Osteoblast (primary cell): ENCODE results near the gene DUSP3. TPM values are rescaled to one million over a fixed set of nuclear protein-coding genes. Genes with fewer than 3 reads are reported as not detected.

Experiments
- DNase-seq: peaks from one replicate; pipeline ENCODE4 v3.0.0; 2011; ENCODE audit warnings: low spot score, mixed read lengths; ENCODE audit not compliant: insufficient read length; ENCODE audit errors: missing footprints
- H2AFZ ChIP-seq: 2 replicates; pipeline ENCODE4 v1.6.0; 2011; ENCODE audit warnings: mild to moderate bottlenecking, low read length
- H3K27ac ChIP-seq: 2 replicates; pipeline ENCODE4 v1.5.1; 2011; ENCODE audit warnings: mild to moderate bottlenecking, low read depth, low read length, moderate library complexity
- H3K27me3 ChIP-seq: 2 replicates; pipeline ENCODE4 v1.6.0; 2012; ENCODE audit warnings: mild to moderate bottlenecking, control low read depth, inconsistent platforms, low read length, moderate library complexity; ENCODE audit not compliant: insufficient read depth
- H3K36me3 ChIP-seq: 2 replicates; pipeline ENCODE4 v1.5.1; 2011; ENCODE audit warnings: mild to moderate bottlenecking, low read length, control low read depth, moderate library complexity; ENCODE audit not compliant: insufficient read depth
- H3K4me1 ChIP-seq: 2 replicates; pipeline ENCODE4 v1.5.1; 2011; ENCODE audit warnings: mild to moderate bottlenecking, low read length, control low read depth, moderate library complexity; ENCODE audit not compliant: insufficient read depth
- H3K4me2 ChIP-seq: 2 replicates; pipeline ENCODE4 v1.6.0; 2011; ENCODE audit warnings: mild to moderate bottlenecking, low read length; ENCODE audit not compliant: insufficient read depth
- H3K4me3 ChIP-seq: fragments of 200-600 bp; sonication (generic); 3 replicates; pipeline ENCODE4 v1.5.1; 2012; ENCODE audit warnings: mild to moderate bottlenecking, low read length, inconsistent platforms; ENCODE audit not compliant: insufficient read depth
- H3K79me2 ChIP-seq: 2 replicates; pipeline ENCODE4 v1.6.0; 2012; ENCODE audit warnings: mild to moderate bottlenecking, low read length, control low read depth, inconsistent platforms; ENCODE audit not compliant: insufficient read depth
- H3K9me3 ChIP-seq: 2 replicates; pipeline ENCODE4 v1.5.1; 2011; ENCODE audit warnings: low read depth, low read length, control low read depth
- H4K20me1 ChIP-seq: 2 replicates; pipeline ENCODE4 v1.6.0; 2012; ENCODE audit warnings: mild to moderate bottlenecking, low read length, control low read depth; ENCODE audit not compliant: insufficient read depth
- total RNA-seq: library from RNA; depleted of rRNA; stranded (reverse); fragments of >200 nt; gene quantifications from 2 replicates; pipeline ENCODE4 v1.2.3, GENCODE V29; 2012
- TF ChIP-seq, protein P1 (sequence below): IDR thresholded peaks from 2 replicates; pipeline ENCODE4 v1.5.1; 2011; ENCODE audit warnings: mild to moderate bottlenecking, low read depth, low read length, moderate library complexity; ENCODE audit errors: extremely low read depth

DUSP3 gene
- total RNA-seq = 67.8 and 68.8 TPM in 2 replicates

DNA sequence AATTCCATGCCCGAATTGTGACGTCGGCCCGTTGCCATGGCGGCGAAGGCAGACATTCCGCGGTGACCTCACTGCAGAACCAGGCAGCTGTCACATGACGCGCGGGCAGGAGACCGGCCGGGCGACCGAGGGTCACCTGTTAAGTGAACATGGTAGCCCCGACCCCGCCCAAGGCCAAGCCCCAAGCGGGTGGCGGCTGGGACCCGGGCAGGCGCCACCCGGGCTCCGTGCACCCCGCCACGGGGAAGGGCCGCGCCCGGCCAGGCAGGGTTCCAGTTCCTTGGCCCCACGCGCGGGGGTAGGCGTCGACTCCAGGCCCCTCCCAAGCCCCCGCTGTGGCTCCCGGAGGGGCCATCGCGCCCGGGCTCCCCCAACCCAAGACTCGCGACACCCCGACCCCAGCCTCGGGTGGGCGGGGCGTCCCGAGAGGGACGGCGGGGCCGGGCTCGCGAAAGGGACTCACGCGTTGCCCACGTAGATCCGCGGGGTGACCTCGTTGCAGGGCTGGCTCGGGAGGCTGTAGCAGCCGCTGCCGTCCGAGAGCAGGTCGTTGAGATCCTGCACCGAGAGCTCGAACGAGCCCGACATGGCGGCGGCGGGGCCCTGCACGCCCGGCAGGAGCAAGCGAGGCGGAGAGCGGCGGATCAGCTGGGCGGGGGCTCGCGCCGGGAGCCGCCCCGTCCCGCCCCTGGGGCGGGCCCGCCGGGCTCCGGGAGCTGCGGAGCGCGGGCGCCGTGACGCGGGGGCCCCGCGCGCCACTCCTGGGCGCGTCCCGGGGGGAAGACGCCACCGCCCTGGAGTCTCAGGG is at the start of gene DUSP3:
Gene DUSP3 (minus strand): TSS at position 641 of the 808 bp plus-strand sequence. CDS start 53 bp downstream, at position 588.
- Histone ChIP-seq H3K4me2 (peak within 1 kb of the TSS; percentile 87), H3K27ac (peak within 1 kb of the TSS; percentile 95), H3K4me3 (peak within 1 kb of the TSS; percentile 92), H3K9me3 (no peaks in the 10 kb centered on the region), H3K27me3 (peaks cover 5% of the 10 kb centered on the region), H4K20me1 (peaks cover 2% of the 10 kb centered on the region), H2AFZ (peak within 1 kb of the TSS; percentile 91), H3K79me2 (peaks cover 43% of the 10 kb centered on the region), H3K36me3 (peaks cover 15% of the 10 kb centered on the region), H3K4me1 (peaks cover 18% of the 10 kb centered on the region)
- peak; percentile 98 for DNase-seq
- TF ChIP-seq, protein P1, sequence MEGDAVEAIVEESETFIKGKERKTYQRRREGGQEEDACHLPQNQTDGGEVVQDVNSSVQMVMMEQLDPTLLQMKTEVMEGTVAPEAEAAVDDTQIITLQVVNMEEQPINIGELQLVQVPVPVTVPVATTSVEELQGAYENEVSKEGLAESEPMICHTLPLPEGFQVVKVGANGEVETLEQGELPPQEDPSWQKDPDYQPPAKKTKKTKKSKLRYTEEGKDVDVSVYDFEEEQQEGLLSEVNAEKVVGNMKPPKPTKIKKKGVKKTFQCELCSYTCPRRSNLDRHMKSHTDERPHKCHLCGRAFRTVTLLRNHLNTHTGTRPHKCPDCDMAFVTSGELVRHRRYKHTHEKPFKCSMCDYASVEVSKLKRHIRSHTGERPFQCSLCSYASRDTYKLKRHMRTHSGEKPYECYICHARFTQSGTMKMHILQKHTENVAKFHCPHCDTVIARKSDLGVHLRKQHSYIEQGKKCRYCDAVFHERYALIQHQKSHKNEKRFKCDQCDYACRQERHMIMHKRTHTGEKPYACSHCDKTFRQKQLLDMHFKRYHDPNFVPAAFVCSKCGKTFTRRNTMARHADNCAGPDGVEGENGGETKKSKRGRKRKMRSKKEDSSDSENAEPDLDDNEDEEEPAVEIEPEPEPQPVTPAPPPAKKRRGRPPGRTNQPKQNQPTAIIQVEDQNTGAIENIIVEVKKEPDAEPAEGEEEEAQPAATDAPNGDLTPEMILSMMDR = no peak

DNA sequence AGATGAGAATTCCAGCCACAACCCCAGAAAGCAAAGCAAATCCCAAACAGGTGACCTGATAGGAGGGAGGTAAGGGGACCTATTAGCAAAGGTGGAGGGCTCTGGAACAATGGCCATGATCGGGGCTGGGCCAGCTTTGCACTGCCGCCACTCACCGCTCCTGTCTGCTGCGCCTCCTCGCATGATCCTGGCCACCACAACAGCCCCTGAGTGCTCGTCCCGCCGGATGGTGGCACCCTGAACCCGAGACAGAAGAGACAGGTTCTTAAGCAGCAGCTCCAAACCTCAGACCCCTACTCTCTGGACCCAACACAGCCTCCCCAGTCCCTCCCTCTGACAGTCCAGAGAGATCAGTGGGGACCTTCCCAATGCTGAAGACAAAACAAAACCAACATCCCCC is 48.8 kb upstream of the DUSP3 start:
- Histone ChIP-seq H3K4me3 (no peak overlapping the region), H3K4me2 (no peak overlapping the region), H3K36me3 (peaks cover 26% of the 10 kb centered on the region), H3K27me3 (no peaks in the 10 kb centered on the region), H3K4me1 (peaks cover 6% of the 10 kb centered on the region), H3K27ac (no peak overlapping the region), H3K9me3 (no peaks in the 10 kb centered on the region), H4K20me1 (no peaks in the 10 kb centered on the region), H3K79me2 (no peaks in the 10 kb centered on the region), H2AFZ (no peak overlapping the region)
- DNase-seq = no peak
- TF ChIP-seq, protein P1 = no peak

DNA sequence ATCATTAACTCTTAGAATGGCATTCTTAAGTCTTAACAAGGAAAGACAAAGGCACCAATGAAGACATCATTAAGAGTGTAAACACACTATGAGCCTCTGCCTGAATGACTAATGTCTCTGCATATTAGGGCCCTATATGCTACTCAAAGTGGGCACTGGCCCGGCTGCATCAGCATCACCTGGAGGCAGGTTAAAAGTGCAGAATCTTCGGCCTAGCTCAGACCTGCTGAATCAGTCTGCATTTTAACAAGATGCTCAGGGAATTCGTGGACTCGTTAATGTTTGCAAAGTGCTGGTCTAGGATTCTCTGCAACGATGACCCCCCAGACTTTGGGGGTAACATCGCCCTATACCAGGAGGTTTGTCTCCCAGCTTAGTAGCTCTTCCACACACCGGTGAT is 47.4 kb upstream of the DUSP3 start:
- Histone ChIP-seq H3K9me3 (no peaks in the 10 kb centered on the region), H3K4me1 (no peaks in the 10 kb centered on the region), H3K27ac (no peak overlapping the region), H3K79me2 (no peaks in the 10 kb centered on the region), H3K4me2 (no peak overlapping the region), H3K27me3 (no peaks in the 10 kb centered on the region), H3K36me3 (peaks cover 26% of the 10 kb centered on the region), H3K4me3 (no peak overlapping the region), H2AFZ (no peak overlapping the region), H4K20me1 (no peaks in the 10 kb centered on the region)
- TF ChIP-seq, protein P1 = no peak
- DNase-seq = no peak

DNA sequence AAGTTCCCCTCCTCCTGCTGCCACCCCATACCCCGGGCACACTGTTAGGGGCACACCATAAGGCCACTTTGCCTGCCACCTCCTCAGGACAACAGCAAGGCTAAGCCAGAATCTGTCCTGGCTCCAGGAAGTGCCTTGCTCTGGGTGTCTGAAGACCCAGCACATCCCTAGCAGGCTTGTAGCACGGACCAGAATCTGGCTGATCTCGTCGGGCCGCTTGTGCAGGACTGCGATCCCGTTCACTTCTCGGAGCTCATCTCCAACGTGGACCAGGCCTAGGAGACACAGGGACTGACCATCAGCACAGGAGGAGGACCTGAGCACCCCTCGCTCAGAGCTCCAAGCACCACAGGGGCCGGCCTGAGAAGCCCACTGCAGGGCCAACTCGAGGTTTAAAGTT is 46.8 kb upstream of the DUSP3 start:
- Histone ChIP-seq H3K79me2 (no peaks in the 10 kb centered on the region), H3K27me3 (no peaks in the 10 kb centered on the region), H3K4me1 (no peaks in the 10 kb centered on the region), H3K4me2 (no peak overlapping the region), H3K4me3 (no peak overlapping the region), H3K27ac (no peak overlapping the region), H4K20me1 (no peaks in the 10 kb centered on the region), H3K36me3 (peaks cover 26% of the 10 kb centered on the region), H2AFZ (no peak overlapping the region), H3K9me3 (no peaks in the 10 kb centered on the region)
- TF ChIP-seq, protein P1 = no peak
- no peak for DNase-seq
